GM21447 (cell line): Measurements from ENCODE around the gene WNT7B.

Experiments used
- ATAC-seq: cut with Tn5 transposase; IDR thresholded peaks from one replicate; pipeline ENCODE4 v1.9.1; 2021; ENCODE audit not compliant: unreplicated experiment

WNT7B gene

GRCh38 chr22:45891996-45892621, 84.9 kb downstream of the WNT7B start:
- no peak for ATAC-seq

GRCh38 chr22:45891471-45891995, 85.4 kb downstream of the WNT7B start:
- ATAC-seq, result no peak

- ATAC-seq, result no peak
Observed at GRCh38 chr22:45891021-45891421, 85.9 kb downstream of the WNT7B start.

GRCh38 chr22:45890351-45890635, 86.7 kb downstream of the WNT7B start:
- ATAC-seq, result no peak

GRCh38 chr22:45889539-45890350, 87.2 kb downstream of the WNT7B start:
- no peak for ATAC-seq

- ATAC-seq, result no peak
Observed at GRCh38 chr22:45889093-45889538, 87.8 kb downstream of the WNT7B start.

GRCh38 chr22:45888221-45889092, 88.5 kb downstream of the WNT7B start:
- no peak for ATAC-seq

- ATAC-seq, result no peak
Observed at GRCh38 chr22:45887202-45888131, 89.5 kb downstream of the WNT7B start.

GRCh38 chr22:45886540-45886939, 90.4 kb downstream of the WNT7B start:
- no peak for ATAC-seq

- no peak for ATAC-seq
Observed at GRCh38 chr22:45885941-45886395, 91.0 kb downstream of the WNT7B start.

GRCh38 chr22:45885171-45885840, 91.7 kb downstream of the WNT7B start:
- no peak for ATAC-seq

GRCh38 chr22:45884201-45885062, 92.5 kb downstream of the WNT7B start:
- no peak for ATAC-seq

- ATAC-seq, result no peak
Observed at GRCh38 chr22:45883811-45884170, 93.2 kb downstream of the WNT7B start.

GRCh38 chr22:45882881-45883810, 93.8 kb downstream of the WNT7B start:
- no peak for ATAC-seq

GRCh38 chr22:45881524-45881875, 95.5 kb downstream of the WNT7B start:
- no peak for ATAC-seq

GRCh38 chr22:45880716-45881523, 96.0 kb downstream of the WNT7B start:
- ATAC-seq, result no peak

GRCh38 chr22:45880091-45880715, 96.8 kb downstream of the WNT7B start:
- no peak for ATAC-seq
